Omental fat pad (tissue), 4 donors: ENCODE measurements around the gene PSPN. TPM values are rescaled to one million over a fixed set of nuclear protein-coding genes. Genes with fewer than 3 reads are reported as not detected.
"Not testable (repeated sequence)": the region's sequence is repeated elsewhere in the genome, so short reads cannot be mapped to it uniquely, and the experiment has no call there.

Experiments
- ATAC-seq: fragments of 150-250 bp; one replicate; pipeline ENCODE4 v1.9.1; 2016; ENCODE audit warnings: mild to moderate bottlenecking, moderate library complexity; ENCODE audit not compliant: low FRiP score
- DNase-seq: peaks from one replicate; pipeline ENCODE4 v3.0.0-alpha.2; 2019; ENCODE audit warnings: low spot score
- total RNA-seq, 4 donors: library from RNA; depleted of rRNA; stranded (reverse); fragments of >200 nt; gene quantifications; one replicate each; pipeline ENCODE4 v1.1.0, GENCODE V29; 2016
- TF ChIP-seq, protein P1 (sequence below), 3 donors: fragments of 450-650 bp; IDR thresholded peaks; one replicate each; pipeline ENCODE4 v1.5.1; 2016 to 2017; ENCODE audit warnings: antibody characterized with exemption in 3 of 3, mild to moderate bottlenecking in 3 of 3, moderate library complexity in 2 of 3

PSPN gene
- total RNA-seq, 4 donors from 2014 or later = 0.47 to 1.0 (median 0.65) TPM

DNA sequence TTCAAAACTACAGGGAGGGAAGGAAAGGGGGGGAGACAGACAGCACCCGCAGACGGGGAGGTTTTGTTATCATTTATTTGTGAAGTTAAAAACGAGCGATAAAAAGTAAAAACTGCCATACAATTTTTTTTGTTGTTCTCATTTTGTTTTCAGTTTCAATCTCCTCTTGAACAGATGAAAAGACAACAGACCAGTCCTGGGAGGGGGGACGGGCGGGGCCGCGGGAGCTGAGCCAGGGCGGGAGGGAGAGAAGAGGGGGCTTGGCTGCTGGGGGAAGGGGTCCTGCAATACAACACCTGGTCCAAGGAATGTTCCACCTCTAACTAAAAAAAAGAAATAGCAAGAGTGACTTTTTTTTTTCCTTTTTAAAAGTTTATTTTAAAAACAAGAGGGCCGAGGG lies 37.6 kb upstream of the PSPN start:
- DNase-seq (no peak), ATAC-seq (no peak)
- TF ChIP-seq, protein P1, sequence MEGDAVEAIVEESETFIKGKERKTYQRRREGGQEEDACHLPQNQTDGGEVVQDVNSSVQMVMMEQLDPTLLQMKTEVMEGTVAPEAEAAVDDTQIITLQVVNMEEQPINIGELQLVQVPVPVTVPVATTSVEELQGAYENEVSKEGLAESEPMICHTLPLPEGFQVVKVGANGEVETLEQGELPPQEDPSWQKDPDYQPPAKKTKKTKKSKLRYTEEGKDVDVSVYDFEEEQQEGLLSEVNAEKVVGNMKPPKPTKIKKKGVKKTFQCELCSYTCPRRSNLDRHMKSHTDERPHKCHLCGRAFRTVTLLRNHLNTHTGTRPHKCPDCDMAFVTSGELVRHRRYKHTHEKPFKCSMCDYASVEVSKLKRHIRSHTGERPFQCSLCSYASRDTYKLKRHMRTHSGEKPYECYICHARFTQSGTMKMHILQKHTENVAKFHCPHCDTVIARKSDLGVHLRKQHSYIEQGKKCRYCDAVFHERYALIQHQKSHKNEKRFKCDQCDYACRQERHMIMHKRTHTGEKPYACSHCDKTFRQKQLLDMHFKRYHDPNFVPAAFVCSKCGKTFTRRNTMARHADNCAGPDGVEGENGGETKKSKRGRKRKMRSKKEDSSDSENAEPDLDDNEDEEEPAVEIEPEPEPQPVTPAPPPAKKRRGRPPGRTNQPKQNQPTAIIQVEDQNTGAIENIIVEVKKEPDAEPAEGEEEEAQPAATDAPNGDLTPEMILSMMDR (IDR thresholded peaks at IDR 0.05) = no peak

DNA sequence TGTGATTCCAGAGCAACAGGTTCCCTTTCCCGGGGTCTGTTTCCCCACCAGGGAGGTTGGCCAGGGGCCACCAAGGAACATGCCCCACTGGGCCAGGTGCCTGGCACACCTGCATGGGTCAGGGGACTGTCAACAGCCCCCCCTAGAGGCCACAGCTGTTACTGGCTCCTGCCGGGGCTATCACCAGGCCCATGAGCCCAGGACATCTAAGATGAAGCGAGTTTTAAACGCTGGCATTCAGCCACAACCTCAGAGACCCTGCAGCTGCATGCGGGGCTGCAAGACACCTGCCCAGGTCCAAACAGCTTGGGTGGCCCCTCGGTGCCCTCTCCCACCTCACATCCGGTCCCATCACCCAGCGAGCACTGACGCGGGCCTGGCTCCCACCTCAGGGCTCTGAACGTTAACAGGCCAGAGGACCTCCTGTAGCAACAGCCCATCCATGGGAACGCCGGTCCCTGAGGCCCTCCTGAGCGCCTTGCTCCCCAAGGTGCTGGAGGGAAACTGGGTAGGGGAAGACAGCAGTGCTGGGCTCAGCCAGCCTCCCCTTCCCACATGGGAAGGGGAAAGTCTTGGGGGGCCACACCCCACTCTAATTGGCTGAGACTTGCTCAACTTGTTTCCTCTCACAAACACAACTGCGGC lies 36.8 kb upstream of the PSPN start:
- ATAC-seq (peak; percentile 25), DNase-seq (no peak)
- TF ChIP-seq, protein P1 (IDR thresholded peaks at IDR 0.05) = no peak

DNA sequence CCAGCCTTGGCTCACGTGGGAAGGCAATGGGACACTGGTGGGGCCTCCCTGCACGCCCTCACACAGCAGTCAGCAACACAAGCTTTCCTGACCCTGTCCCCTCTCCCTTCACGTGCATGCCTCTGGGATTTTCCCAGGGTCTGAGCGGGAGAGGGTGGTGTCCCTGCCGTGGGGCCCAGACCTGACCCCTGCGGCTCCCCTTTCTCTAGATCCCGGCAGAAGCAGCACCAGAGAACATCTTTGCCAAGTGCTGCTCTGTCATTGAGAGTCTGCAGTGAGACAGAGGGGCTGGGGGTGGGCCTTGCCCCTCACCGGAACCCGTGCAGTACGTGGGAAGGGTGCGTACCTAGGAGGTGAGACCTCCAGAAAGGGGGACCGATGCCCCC lies 36.3 kb upstream of the PSPN start:
- no peak for DNase-seq
- ATAC-seq = no peak
- TF ChIP-seq, protein P1 (IDR thresholded peaks at IDR 0.05) = no peak

DNA sequence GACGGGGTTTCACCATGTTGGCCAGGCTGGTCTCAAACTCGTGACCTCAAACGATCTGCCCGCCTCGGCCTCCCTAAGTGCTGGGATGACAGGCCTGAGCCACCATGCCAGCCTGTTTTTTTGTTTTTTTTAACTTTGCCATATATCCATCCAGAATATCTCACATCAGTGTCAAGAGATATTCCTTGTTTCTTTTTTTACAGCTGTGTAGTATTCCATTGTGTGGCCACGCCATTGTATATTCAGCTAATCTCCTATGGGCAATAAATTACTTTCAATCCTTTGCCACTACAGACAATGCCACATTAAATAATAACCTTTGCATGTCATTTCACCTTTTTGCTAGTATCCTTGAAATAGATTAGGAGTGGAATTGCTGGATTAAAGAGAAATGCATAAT lies 33.6 kb upstream of the PSPN start:
- TF ChIP-seq, protein P1 (IDR thresholded peaks at IDR 0.05) = no peak
- no peak for ATAC-seq
- DNase-seq = no peak

DNA sequence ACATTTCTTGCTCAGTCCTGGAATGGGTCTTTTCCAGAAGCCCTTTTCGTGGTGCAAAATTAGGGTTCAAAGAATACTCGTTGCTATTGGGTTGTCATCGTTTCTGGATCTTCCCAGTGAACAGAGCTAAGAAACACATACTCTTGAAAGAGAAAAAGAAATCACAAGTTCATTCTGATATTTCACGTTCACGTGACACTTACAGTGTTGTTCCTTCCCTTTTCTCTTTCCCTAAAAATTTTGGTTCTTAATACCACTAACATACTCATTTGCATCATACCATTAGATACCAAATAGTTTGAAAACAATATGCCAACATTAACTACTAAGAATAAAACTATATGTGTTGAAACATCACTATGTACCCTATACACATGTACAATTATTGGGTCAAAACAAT lies 30.7 kb upstream of the PSPN start:
- ATAC-seq = no peak
- TF ChIP-seq, protein P1 (IDR thresholded peaks at IDR 0.05) = no peak
- no peak for DNase-seq

DNA sequence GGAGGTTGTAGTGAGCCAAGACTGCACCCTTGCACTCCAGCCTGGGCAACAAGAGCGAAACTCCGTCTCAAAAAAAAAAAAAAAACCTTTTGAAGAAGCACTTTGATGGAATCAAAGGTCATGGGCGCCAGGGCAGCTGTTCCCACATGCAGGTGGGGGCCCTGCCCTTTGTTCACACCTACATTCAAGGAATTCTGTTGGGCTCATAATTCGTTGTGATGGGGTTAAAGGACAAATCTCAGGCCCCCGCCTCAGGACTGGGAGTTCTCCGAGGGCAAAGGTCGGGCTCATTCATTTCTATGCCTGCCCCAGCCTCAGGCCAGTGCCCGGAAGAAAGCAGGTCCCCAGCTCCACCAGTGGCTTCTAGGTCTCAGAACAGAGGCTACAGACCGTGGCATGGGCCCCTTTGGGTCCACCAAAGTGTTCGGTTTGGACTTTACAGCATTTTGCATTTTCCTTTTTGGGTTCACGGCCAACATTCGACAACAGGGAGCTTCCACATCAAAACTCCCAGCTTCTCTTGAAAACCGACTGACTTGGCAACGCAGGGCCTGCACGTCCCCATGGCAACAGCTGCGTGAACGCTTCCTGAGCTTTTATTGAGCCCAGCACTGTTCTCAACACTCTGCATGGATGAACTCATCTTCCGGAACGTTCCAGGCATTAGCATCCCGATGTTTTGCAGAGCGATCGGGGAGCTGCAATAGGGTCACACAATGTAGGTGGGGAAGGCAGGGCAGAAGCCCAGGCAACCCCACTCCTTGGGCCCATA lies 27.3 kb upstream of the PSPN start:
- no peak for DNase-seq
- no peak for ATAC-seq
- TF ChIP-seq, protein P1 (IDR thresholded peaks at IDR 0.05) = no peak

DNA sequence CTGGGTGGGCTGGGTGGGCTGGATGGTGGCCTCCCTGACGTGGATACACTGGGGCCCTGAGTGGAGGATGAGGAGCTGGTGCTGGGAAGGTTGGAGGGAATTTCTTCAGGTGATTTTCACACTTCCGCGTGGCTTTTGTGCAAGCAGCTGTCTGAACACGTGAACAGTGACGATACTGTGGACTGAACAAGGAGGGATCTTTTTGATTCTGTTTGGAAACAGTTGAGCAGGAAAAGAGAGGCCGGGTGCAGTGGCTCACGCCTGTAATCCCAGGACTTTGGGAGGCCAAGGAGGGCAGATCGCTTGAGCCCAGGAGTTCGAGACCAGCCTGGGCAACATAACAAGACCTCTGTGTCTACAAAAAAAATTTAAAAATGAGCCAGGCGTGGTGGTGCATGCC lies 26.3 kb upstream of the PSPN start:
- TF ChIP-seq, protein P1 (IDR thresholded peaks at IDR 0.05) = no peak
- ATAC-seq (no peak), DNase-seq (no peak)

DNA sequence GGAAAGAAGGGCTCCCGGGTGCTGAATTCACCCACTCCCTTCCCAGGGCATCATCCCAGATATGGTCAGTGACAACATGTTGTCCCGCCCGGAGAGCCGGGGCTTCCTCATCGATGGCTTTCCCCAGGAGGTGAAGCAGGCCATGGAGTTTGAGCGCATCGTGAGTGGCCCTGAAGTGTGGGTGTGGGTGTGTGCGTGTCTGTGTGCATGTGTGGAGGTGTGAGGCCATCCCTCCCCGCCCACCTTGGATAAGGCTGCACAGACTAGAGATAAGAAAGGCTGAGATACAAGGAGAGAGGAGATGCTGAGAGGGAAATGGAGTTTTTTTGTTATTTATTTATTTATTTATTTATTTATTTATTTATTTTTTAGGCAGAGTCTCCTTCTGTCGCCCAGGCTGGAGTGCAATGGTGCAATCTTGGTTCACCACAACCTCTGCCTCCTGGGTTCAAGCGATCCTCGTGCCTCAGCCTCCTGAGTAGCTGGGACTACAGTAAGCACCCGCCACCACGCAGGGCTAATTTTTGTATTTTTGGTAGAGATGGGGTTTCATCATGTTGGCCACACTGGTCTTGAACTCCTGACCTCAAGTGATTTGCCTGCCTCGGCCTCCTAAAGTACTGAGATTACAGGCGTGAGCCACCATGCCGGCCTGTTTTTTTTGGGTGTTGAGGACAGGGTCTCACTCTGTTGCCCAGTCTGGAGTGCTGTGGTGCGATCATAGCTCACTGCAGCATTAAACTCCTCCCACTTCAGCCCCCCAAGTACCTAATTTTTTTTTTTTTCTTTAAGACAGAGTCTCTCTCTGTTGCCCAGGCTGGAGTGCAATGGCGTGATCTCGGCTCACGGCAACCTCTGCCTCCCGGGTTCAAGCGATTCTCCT lies 24.6 kb upstream of the PSPN start:
- not testable (repeated sequence) for DNase-seq, ATAC-seq
